HG02970 (cell line): Measurements from ENCODE around the gene ADGRA1.
"Not testable (repeated sequence)": the region's sequence is repeated elsewhere in the genome, so short reads cannot be mapped to it uniquely, and the experiment has no call there.

Experiments
- ATAC-seq: cut with Tn5 transposase; IDR thresholded peaks from one replicate; pipeline ENCODE4 v1.9.1; 2021; ENCODE audit warnings: mild to moderate bottlenecking, moderate library complexity, moderate number of reproducible peaks; ENCODE audit not compliant: unreplicated experiment, low FRiP score

ADGRA1 gene

GRCh38 chr10:133106516-133106915, 18.8 kb downstream of the ADGRA1 start:
- ATAC-seq = no peak

DNA sequence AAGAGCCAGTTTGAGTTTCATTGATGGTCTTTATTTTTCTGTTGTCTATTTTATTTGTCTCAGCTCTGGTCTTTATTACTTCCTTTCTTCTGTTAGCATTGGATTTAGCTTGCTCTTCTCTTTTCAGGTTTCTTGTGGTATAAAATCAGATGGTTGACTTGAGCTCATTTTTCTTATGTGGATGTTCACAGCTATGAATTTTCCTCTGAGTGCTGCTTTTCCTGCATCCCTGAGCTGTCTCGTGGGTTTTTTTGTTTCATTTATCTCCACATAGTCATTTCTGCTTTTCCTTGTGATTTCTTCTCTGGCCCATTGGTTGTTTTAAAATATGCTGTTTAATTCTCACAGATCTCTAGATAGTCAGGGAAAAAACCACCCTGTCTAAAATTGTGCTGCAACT, 19.7 kb downstream of the ADGRA1 start:
- ATAC-seq = no peak

- ATAC-seq = no peak
Measured at GRCh38 chr10:133109711-133110110, 22.0 kb downstream of the ADGRA1 start.

DNA sequence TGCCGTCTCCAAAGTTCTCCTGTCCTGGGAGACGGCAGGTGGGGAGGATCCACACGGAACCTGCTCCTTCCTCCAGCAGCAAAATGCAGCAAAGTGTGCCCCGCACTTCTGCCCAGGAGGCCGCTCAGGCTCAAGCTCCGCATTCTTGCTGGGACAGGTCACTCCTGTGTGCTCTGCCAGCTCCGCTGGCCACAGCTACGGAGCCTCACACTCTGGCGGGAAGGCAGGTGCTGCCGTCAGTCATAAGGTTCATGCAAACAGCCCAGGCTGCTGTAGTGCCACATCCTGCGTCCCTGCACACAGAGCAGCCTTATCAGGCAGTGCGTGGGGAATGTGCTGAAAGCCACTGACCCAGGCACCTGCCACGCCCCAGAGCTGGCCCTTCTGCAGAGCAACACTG, 22.4 kb downstream of the ADGRA1 start:
- ATAC-seq = no peak

- ATAC-seq = no peak
Measured at GRCh38 chr10:133110609-133111275, 23.0 kb downstream of the ADGRA1 start.

DNA sequence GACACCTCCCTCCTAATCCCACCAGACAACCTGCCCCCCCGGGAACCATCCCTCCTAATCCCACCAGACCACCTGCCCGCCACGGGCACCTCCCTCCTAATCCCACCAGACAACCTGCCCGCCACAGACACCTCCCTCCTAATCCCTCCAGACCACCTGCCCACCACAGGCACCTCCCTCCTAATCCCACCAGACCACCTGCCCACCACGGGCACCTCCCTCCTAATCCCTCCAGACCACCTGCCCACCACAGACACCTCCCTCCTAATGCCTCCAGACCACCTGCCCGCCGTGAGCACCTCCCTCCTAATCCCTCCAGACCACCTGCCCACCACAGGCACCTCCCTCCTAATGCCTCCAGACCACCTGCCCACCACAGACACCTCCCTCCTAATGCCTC, 23.9 kb downstream of the ADGRA1 start:
- not testable (repeated sequence) for ATAC-seq

- no peak for ATAC-seq
Measured at GRCh38 chr10:133113146-133113830, 25.6 kb downstream of the ADGRA1 start.

GRCh38 chr10:133113847-133114246, 26.1 kb downstream of the ADGRA1 start:
- no peak for ATAC-seq

- no peak for ATAC-seq
Measured at GRCh38 chr10:133114251-133114650, 26.5 kb downstream of the ADGRA1 start.

DNA sequence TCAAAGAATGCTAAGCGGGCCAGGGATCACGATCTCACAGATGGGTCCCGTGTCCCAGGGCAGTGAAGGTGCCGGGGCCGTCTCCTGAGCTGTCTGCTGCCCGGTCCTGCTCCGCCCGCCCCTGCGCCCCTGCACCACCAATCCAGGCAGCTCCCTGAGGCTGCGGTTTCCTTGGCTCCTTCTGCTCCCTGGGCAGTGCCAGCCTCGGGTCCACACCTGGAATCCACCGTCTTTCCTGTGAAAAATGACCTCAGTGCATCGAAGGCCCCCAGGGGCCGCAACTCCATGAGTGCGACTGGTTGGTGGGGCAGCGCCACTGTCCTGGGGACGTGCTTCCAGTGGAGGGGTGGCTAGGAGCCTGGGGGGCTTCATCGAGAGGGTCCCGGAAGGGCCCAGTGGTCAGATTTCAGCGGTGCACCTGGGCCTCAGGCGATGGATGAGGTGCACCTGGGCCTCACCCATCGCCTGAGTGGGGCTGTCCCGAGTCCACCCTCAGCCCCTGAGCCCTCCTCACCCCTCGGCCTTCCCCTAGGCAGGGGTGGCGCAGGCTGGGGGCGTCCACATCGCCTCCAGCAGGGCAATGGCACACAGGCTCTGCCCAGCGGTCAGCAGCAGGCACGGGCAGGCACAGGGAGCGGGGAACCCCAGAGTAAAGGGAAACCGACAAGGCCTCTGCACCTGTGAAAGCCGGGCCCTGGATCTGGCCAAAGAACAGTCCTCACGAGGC, 27.2 kb downstream of the ADGRA1 start:
- no peak for ATAC-seq

DNA sequence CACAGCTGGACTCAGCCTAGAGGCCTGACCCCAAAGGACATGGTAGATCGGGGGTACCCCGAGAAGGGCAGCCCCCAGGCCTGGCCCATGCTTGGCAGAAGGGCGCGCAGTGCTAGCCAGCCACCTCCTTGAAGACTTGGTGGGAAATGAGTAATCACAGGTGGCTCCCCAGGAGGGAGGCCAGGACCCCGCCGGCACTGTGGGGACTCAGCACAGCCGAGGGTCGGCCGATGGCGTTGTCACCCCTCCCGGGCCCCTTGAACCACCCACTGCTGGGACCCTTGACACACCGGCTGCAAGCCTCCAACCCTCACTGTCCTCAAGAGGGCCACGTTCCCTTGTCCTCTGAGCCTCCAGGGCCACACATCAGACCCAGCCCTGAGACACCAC, 27.7 kb downstream of the ADGRA1 start:
- no peak for ATAC-seq

DNA sequence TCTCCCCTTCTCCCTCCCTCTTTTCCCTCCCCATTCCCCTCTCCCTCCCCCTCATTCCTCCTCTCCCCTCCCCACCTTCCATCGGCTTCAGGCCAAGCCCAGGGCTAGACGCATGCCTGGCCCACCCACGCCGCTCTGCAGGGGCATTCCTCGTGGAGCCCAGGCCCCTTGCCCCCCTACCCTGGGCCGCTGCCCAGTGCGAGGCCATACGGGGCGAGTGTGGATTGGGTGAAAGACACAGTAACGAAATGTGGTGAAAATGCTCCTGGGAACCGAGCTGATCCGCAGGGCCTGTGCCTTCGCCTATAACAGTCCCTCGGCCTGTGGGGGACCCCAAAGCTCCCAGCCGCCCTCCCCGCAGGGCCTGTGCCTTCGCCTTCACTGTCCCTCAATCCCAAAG, 28.3 kb downstream of the ADGRA1 start:
- ATAC-seq = no peak

- ATAC-seq = no peak
Measured at GRCh38 chr10:133116455-133116854, 28.7 kb downstream of the ADGRA1 start.

- ATAC-seq = no peak
Measured at GRCh38 chr10:133117036-133117687, 29.4 kb downstream of the ADGRA1 start.

- ATAC-seq = no peak
Measured at GRCh38 chr10:133117688-133118071, 30.0 kb downstream of the ADGRA1 start.

DNA sequence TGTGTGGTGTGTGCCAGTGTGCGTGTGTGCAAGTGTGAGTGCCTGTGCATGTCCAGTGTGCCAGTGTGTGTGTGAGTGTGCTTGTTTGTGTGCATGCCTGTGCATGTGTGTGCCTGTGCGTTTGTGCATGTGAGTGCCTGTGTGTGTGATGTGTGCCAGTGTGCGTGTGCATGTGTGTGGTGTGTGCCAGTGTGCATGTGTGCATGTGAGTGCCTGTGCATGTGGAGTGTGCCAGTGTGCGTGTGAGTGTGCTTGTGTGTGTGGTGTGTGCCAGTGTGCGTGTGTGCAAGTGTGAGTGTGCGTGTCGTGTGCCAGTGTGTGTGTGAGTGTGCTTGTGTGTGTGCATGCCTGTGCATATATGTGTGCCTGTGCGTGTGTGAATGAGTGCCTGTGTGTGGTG, 33.8 kb downstream of the ADGRA1 start:
- no peak for ATAC-seq

- ATAC-seq = no peak
Measured at GRCh38 chr10:133122171-133122935, 34.6 kb downstream of the ADGRA1 start.

DNA sequence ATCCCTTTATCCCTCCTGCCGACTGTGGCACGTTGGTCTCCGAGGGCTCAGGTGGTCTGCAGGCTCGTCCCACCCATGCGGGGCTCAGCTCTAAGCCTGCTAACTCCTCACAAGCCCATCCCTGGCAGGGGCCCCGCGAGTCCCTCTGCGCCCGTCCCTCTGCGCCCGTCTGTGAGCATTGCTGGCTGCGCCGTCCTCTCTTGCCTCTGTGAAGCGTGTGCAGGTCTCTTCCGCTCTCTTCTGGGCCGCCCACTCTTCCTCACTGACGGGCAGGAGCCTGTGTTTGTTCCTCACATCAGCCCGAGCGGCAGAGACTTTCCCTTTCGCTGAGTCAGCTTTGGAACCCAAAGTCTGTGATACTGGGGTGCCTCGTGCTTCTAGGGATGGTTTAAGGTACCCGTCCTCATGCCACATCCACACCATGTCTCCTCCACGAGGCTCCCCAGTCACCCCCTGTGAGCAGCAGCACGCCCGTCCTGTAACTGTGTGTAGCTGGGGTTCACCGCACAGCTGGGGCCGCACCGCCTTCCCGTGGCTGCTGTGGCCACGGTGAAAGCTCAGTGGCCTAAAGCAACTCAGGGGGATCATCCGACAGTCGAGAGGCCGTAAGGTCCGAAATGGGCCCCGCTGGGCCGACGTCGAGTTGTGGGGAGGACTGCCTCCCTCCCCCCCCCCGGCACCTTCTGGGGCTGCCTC, 35.5 kb downstream of the ADGRA1 start:
- no peak for ATAC-seq

DNA sequence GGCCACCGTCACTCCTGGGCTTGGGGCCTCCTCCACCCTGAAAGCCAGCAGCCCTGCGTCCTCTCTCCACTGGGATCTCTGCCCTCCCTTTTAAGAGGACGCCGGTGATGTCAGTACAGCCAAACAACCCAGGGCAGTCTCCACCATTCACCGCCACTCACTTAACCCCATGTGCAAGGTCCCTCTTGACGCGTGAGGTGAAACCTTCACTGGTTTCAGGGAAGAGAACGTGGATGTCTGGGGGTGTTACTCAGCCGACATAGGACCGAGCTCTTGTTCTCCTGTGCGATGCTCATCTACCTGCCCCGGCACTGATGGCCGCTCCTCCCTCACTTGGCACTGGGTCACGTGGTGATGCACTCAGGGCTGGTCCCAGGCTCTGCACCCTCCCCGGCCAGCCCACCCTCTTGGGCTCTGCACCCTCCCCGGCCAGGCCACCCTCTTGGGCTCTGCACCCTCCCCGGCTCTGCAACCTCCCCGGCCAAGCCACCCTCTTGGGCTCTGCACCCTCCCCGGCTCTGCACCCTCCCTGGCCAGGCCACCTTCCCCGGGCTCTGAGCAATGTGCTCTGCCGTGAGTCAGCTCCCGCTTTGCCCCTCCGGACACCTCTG, 36.1 kb downstream of the ADGRA1 start:
- no peak for ATAC-seq
